Hepatic stellate cell (primary cell): ENCODE results near the gene CTRB1.
"Not testable (repeated sequence)": the region's sequence is repeated elsewhere in the genome, so short reads cannot be mapped to it uniquely, and the experiment has no call there.

Experiments
- DNase-seq: peaks from one replicate; pipeline ENCODE4 v3.0.0; 2011; ENCODE audit warnings: low spot score

Gene CTRB1

GRCh38 chr16:75226550-75227360 is 8.0 kb downstream of the CTRB1 start:
- no peak for DNase-seq

- no peak for DNase-seq
Observed at GRCh38 chr16:75227361-75228142, 8.8 kb downstream of the CTRB1 start.

GRCh38 chr16:75228143-75228976 is 9.6 kb downstream of the CTRB1 start:
- no peak for DNase-seq

- DNase-seq: no peak
Observed at GRCh38 chr16:75229172-75230031, 10.6 kb downstream of the CTRB1 start.

- DNase-seq: no peak
Observed at GRCh38 chr16:75230471-75231110, 11.8 kb downstream of the CTRB1 start.

GRCh38 chr16:75231570-75231969 is 12.8 kb downstream of the CTRB1 start:
- DNase-seq: no peak

- DNase-seq: no peak
Observed at GRCh38 chr16:75233611-75233938, 14.8 kb downstream of the CTRB1 start.

- DNase-seq: no peak
Observed at GRCh38 chr16:75234856-75235696, 16.3 kb downstream of the CTRB1 start.

GRCh38 chr16:75235721-75236193 is 17.0 kb downstream of the CTRB1 start:
- no peak for DNase-seq

- DNase-seq: no peak
Observed at GRCh38 chr16:75236232-75236631, 17.4 kb downstream of the CTRB1 start.

- no peak for DNase-seq
Observed at GRCh38 chr16:75236736-75237397, 18.1 kb downstream of the CTRB1 start.

- DNase-seq: no peak
Observed at GRCh38 chr16:75237398-75238131, 18.8 kb downstream of the CTRB1 start.

GRCh38 chr16:75238132-75238852 is 19.5 kb downstream of the CTRB1 start:
- peak; percentile 96 for DNase-seq

GRCh38 chr16:75238853-75239541 is 20.2 kb downstream of the CTRB1 start:
- DNase-seq: peak; percentile 79

- no peak for DNase-seq
Observed at GRCh38 chr16:75239542-75240122, 20.8 kb downstream of the CTRB1 start.

GRCh38 chr16:75240633-75241032 is 21.8 kb downstream of the CTRB1 start:
- DNase-seq: not testable (repeated sequence)

- no peak for DNase-seq
Observed at GRCh38 chr16:75241412-75241811, 22.6 kb downstream of the CTRB1 start.
